Large intestine (tissue), 3 donors: Measurements from ENCODE around the gene UNC13D. TPM values are rescaled to one million over a fixed set of nuclear protein-coding genes. Genes with fewer than 3 reads are reported as not detected.

Experiments used
- DNase-seq, 2 donors: peaks; one replicate each; pipeline versions ENCODE4 v3.0.0 to v3.0.0-alpha.2; 2013
- H3K27ac ChIP-seq: one replicate; pipeline ENCODE4 v1.5.1; 2013; ENCODE audit warnings: low read length
- H3K27me3 ChIP-seq: 2 replicates; pipeline ENCODE4 v1.6.1; 2013; ENCODE audit warnings: low read length; ENCODE audit not compliant: control insufficient read depth, insufficient read depth
- H3K36me3 ChIP-seq: 2 replicates; pipeline ENCODE4 v1.6.1; 2013; ENCODE audit warnings: low read length; ENCODE audit not compliant: control insufficient read depth, insufficient read depth
- H3K4me1 ChIP-seq: one replicate; pipeline ENCODE4 v1.6.1; 2013; ENCODE audit warnings: low read length; ENCODE audit not compliant: control insufficient read depth, insufficient read depth
- H3K4me3 ChIP-seq: one replicate; pipeline ENCODE4 v1.5.1; 2013; ENCODE audit warnings: low read length
- H3K9me3 ChIP-seq: one replicate; pipeline ENCODE4 v1.6.1; 2013; ENCODE audit warnings: mild to moderate bottlenecking, low read depth, low read length, moderate library complexity; ENCODE audit not compliant: control insufficient read depth
- WGBS: methylation state at CpG from one replicate; pipeline ENCODE4 v1.1.5; 2013; ENCODE audit warnings: low lambda C conversion rate; ENCODE audit not compliant: insufficient coverage; 5-methylcytosine and 5-hydroxymethylcytosine counted together
- polyA plus RNA-seq: library from polyadenylated mRNA; unstranded; fragments of 120-200 nt; gene quantifications from one replicate; pipeline ENCODE4 v1.2.1, GENCODE V29; 2013

The UNC13D gene
- polyA plus RNA-seq, 1 donor, result 55.8 TPM

DNA sequence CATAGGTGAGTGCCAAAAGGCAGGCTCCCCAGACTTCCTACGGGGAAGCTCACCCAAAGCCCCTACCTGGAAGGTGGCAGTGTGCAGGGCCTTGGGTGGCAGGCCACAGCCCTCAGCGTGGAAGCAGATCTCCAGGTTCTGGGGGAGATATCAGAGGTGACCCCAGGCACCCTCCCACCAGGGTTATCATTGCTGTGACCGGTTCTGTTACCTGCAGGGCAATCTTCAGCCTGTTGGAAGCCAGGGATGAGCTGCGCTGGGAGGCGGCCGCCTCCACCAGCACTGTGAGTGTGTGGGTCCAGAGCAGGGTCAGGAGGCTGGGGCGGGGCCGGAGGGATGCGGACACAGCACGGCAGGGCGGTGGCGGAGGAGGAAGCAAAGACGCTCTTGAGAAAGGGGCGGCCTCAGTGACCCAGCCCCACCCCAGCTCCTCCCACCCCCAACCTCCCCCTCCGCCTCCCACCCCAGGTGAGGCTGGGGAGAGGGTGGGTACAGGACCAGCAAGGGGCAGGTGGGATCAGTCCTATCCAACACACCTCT, 13.1 kb downstream of the UNC13D start:
- DNase-seq, result no peak
- H3K4me3 ChIP-seq, result no peak overlapping the region
- H3K4me1 ChIP-seq, result peaks cover 7% of the 10 kb centered on the region
- no CpG with 5 or more reads among the region's 15 CpGs for WGBS
- H3K36me3 ChIP-seq, result peaks cover 15% of the 10 kb centered on the region
- no peaks in the 10 kb centered on the region for H3K27me3 ChIP-seq
- peaks cover 6% of the 10 kb centered on the region for H3K9me3 ChIP-seq
- no peak overlapping the region for H3K27ac ChIP-seq

DNA sequence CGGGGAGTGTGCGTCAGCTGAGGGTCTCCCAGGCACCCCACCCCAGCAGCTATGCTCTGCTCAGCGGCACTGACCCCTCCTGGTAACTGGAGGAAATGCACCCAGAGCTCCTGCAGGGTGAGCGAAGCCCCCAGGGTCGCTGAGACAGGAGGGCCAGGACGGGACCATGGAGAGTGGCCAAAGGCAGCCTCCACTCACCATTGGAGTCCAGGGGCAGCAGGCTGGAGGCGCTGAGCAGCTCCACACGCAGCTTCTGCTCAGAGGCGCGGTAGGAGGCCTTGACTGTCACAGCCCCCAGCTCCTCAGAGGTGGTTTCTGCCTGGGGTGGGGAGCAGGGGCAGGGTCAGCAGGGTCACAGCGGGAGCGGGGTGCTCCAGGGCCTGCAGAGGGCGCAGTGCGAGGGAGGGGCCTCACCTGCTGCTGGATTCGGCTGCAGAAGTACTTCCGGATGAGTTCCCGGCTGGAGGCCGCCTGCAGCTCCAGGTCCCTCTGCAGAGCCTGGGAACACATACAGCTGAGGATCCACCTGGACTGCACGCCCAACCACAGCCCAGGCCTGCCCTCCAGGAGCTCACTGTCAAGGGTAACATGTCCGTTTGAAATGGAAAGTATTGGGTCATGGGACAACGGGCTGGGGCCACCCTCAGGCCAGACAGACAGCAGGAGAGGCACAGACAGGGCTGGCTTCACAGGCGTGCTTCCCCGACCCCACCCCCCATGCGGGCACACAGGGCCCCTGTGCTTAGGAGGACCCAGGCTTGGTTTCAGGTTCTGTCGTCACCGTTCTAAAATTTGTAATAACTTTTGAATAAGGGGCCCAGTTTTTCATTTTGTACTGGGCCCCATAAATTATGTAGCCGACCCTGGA, 13.8 kb downstream of the UNC13D start:
- Histone ChIP-seq H3K27me3 (no peaks in the 10 kb centered on the region), H3K4me3 (no peak overlapping the region), H3K27ac (no peak overlapping the region), H3K9me3 (peaks cover 5% of the 10 kb centered on the region), H3K4me1 (peaks cover 7% of the 10 kb centered on the region), H3K36me3 (peaks cover 20% of the 10 kb centered on the region)
- no CpG with 5 or more reads among the region's 27 CpGs for WGBS
- DNase-seq, result no peak

DNA sequence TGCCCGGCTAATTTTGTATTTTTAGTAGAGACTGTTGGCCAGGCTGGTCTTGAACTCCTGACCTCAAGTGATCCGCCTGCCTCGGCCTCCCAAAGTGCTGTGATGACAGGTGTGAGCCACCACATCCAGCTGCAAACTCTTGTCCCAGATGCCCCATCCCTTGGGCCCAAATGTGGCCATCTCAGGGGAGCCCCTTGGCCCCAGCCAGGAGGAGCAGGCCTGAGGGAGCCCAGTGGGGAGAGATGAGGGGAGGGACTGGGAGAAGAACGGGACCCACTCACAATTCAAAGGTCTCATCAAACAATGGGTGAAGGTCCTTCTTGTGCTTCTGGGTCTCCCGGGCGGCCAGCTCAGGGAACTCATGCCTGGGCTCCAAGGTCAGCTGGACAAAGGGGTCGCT, 14.5 kb downstream of the UNC13D start:
- no peak overlapping the region for H3K4me3 ChIP-seq
- DNase-seq, result no peak
- H3K27me3 ChIP-seq, result no peaks in the 10 kb centered on the region
- H3K4me1 ChIP-seq, result peaks cover 7% of the 10 kb centered on the region
- H3K9me3 ChIP-seq, result peaks cover 3% of the 10 kb centered on the region
- H3K36me3 ChIP-seq, result peaks cover 23% of the 10 kb centered on the region
- WGBS, result no CpG with 5 or more reads among the region's 7 CpGs
- no peak overlapping the region for H3K27ac ChIP-seq

- peaks cover 28% of the 10 kb centered on the region for H3K36me3 ChIP-seq
These were observed 15.5 kb downstream of the UNC13D start for GRCh38 chr17:75828741-75829140.

DNA sequence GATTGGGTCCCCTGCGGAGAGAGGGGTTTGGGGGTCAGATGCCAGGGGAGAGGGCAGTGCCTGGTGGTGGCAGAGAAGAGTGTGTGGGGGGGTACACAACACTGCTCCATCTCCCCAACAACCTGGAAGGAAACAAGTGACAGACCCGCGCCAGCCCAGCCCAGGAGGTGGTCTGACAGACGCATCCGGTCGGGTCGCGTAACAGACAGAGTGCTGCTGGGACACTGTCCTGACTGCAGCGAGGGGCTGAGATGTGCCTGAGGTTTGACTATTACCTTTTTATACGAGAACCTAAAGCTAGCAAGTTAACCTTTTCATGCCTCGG, 16.2 kb downstream of the UNC13D start:
- H3K36me3 ChIP-seq, result peaks cover 35% of the 10 kb centered on the region
- WGBS, result no CpG with 5 or more reads among the region's 11 CpGs
- H3K4me1 ChIP-seq, result peaks cover 7% of the 10 kb centered on the region
- H3K4me3 ChIP-seq, result peak overlapping the region; percentile 27
- H3K27me3 ChIP-seq, result no peaks in the 10 kb centered on the region
- peaks cover 3% of the 10 kb centered on the region for H3K9me3 ChIP-seq
- no peak for DNase-seq
- peak overlapping the region; percentile 42 for H3K27ac ChIP-seq

More at GRCh38 chr17:75828741-75829140, 15.5 kb downstream of the UNC13D start:
- Histone ChIP-seq H3K4me3 (no peak overlapping the region), H3K27ac (no peak overlapping the region), H3K27me3 (no peaks in the 10 kb centered on the region), H3K9me3 (no peaks in the 10 kb centered on the region), H3K4me1 (peaks cover 7% of the 10 kb centered on the region)
- no peak for DNase-seq
- no CpG with 5 or more reads among the region's 19 CpGs for WGBS

DNA sequence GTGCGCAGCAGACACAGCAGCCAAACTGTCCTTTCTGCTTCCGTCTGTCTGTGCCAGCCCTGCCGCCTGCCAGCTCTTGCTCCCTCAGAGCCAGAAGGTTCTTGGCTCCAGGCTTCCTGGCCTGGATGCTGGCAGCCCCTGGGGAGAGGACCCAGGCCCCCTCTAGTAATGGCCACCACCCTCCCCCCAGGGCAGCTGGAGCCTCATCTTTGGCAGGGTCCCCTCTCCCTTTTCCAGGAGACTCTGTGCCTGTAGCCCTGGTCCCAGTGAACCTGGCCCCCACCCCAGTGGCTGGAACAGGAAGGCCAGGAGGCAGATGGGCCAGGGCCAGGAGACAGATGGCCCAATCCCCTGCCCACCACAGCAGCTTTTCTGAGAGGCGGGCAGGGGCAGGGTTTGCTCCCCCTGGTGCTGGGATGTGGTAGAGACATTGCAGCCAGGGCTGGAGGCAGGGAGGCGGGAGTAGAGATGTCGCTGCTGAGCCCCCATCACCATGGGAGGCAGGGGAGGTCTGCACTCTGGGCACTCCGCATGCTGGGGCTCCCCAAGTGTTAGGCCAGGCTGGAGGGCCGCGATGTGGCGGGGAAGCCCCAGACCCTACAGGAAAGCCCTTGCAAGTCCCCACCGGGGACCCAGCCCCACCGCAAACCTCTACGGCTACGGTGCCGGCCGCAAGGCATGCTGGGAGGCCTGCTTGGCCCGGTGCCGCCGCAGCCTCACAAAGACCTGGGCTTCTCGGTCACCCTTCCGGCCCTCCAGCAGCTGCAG, 16.7 kb downstream of the UNC13D start:
- WGBS, result no CpG with 5 or more reads among the region's 21 CpGs
- Histone ChIP-seq H3K36me3 (peaks cover 41% of the 10 kb centered on the region), H3K9me3 (peaks cover 3% of the 10 kb centered on the region), H3K4me1 (peaks cover 7% of the 10 kb centered on the region), H3K27ac (peak overlapping the region; percentile 42), H3K4me3 (peak overlapping the region; percentile 27), H3K27me3 (no peaks in the 10 kb centered on the region)
- peak in 1 of 2 donors; percentile 58 for DNase-seq

DNA sequence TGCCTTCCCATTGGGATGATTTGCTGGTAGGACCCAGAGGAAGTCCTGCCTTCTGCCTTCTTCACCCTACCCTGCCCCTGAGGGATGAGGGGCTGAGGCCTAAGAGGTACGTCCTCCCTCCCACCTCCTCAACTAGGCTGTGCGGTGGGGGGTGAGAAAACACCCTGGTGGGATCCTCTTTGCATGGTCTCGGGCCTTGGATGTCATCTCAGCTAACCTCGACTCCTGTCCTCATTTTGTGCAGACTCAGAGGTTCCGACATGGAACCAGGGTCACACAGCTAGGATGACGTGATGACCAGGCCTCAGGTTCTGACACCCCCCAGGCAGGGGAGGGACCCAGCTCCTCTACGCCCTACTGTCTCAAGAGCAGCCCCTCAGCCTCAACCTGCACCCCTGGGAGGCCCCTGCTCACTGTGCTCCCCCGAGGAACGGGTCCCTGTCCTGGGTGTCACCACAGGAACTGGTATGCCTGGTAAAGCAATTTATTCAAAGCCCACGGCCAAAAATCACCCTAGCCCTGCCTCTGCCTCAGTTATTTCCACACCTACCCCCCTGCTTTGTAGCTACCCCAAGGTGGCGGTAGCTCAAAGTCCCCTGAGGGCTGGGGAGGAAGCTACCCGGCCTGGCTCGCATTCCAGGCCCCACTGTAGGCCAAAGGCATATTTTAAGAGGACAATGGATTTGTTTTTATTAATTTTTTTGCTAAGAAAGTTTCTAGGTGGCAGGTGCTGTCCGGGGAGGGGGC, 17.5 kb downstream of the UNC13D start:
- H3K36me3 ChIP-seq, result peaks cover 48% of the 10 kb centered on the region
- H3K27ac ChIP-seq, result peak overlapping the region; percentile 23
- peaks cover 7% of the 10 kb centered on the region for H3K4me1 ChIP-seq
- WGBS, result 80% methylated on average over 1 of the region's 14 CpGs
- no peaks in the 10 kb centered on the region for H3K27me3 ChIP-seq
- no peak overlapping the region for H3K4me3 ChIP-seq
- H3K9me3 ChIP-seq, result peaks cover 3% of the 10 kb centered on the region
- DNase-seq, result no peak

DNA sequence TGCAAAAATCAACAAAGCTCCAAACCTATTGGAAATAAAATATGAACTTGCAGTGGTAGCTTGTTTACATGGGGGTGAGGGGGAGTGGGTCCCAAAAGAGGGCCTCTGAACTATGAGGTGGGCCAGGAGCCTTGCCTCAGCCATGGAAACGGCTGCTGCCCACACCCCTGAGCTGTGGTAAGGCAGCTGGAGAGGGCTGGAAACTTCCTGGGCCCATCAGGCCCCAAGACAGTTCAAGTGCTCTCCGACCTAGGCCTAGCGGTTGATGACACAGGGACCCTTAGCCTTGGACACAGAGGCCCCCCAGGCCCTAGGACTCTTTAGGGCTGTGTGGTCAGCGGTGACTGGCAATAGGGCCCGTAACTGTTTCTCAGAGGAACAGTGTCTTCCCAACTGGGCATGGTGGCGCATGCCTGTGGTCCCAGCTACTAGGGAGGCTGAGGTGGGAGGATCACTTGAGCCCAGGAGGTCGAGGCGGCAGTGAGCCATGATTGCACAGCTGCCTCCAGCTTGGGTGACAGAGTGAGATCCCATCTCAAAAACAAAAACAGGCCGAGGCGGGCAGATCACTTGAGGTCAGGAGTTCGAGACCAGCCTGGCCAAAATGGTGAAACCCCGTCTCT, 18.3 kb downstream of the UNC13D start:
- no peak for DNase-seq
- WGBS, result no CpG with 5 or more reads among the region's 12 CpGs
- Histone ChIP-seq H3K27me3 (no peaks in the 10 kb centered on the region), H3K4me1 (peaks cover 7% of the 10 kb centered on the region), H3K4me3 (no peak overlapping the region), H3K9me3 (peaks cover 3% of the 10 kb centered on the region), H3K36me3 (peaks cover 56% of the 10 kb centered on the region), H3K27ac (no peak overlapping the region)

DNA sequence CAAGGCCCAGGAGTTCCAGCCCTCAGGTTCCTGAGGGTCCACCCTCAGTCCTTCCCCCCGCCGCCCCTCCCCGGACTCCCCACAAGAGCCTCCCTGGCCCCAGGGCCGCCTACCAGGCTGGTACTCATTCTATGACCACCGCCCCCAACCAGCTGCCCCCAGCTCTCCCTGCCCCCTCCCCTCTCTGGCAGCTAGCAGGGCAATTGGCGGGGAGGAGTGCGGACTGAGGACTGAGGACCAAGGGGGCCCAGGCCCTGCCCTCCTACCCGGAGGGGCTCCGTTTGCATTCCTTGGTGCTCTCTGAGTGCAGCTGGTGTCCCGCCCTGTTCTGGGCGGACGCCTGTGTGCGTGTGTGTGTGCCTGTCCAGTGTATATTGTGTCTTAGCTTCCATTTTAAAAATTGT, 19.1 kb downstream of the UNC13D start:
- Histone ChIP-seq H3K4me1 (peaks cover 7% of the 10 kb centered on the region), H3K27me3 (no peaks in the 10 kb centered on the region), H3K36me3 (peaks cover 64% of the 10 kb centered on the region), H3K27ac (no peak overlapping the region), H3K9me3 (peaks cover 3% of the 10 kb centered on the region), H3K4me3 (no peak overlapping the region)
- no CpG with 5 or more reads among the region's 13 CpGs for WGBS
- DNase-seq, result no peak
